ENCODE data around the gene MLF2. TPM values are rescaled to one million over a fixed set of nuclear protein-coding genes. Genes with fewer than 3 reads are reported as not detected.

Gene MLF2
- total and polyA plus RNA-seq, 9 of the 15 experiments (the other 6 are each of a cell fraction or from before 2014, with no cell fraction given) = 11.4 to 190 (median 139) TPM

DNA sequence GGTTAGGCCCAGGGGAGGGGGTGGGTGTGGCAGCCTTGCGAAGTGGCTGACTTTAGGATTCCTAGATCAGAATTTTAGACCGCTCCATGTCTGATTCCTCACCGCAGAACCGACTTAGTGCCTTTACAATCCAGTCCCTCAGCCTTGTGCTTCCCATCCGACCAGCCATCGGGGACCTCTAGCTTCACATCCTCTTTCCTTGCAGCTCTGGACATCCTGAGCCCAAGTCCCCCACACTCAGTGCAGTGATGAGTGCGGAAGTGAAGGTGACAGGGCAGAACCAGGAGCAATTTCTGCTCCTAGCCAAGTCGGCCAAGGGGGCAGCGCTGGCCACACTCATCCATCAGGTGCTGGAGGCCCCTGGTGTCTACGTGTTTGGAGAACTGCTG lies 28.5 kb downstream of the MLF2 start (continued):
- TF ChIP-seq REST (IDR thresholded peaks at IDR 0.05; ENCODE audit: borderline replicate concordance) = no peak
- TF ChIP-seq REST (CRISPR knock-in tag; IDR thresholded peaks at IDR 0.05; ENCODE audit: low read depth) = no peak
- TF ChIP-seq GTF2E2 (tag; IDR thresholded peaks at IDR 0.05) = no peak
- TF ChIP-seq, protein P1, sequence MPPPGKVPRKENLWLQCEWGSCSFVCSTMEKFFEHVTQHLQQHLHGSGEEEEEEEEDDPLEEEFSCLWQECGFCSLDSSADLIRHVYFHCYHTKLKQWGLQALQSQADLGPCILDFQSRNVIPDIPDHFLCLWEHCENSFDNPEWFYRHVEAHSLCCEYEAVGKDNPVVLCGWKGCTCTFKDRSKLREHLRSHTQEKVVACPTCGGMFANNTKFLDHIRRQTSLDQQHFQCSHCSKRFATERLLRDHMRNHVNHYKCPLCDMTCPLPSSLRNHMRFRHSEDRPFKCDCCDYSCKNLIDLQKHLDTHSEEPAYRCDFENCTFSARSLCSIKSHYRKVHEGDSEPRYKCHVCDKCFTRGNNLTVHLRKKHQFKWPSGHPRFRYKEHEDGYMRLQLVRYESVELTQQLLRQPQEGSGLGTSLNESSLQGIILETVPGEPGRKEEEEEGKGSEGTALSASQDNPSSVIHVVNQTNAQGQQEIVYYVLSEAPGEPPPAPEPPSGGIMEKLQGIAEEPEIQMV (tag; conservative IDR thresholded peaks at IDR 0.05; ENCODE audit: low read depth) = no peak
- TF ChIP-seq PHF21A (IDR thresholded peaks at IDR 0.05; ENCODE audit: borderline replicate concordance, low read depth) = no peak
- TF ChIP-seq JUND (IDR thresholded peaks at IDR 0.05; ENCODE audit: borderline replicate concordance, low read depth, low read length) = no peak
- TF ChIP-seq JUND (tag; IDR thresholded peaks at IDR 0.05; ENCODE audit: borderline replicate concordance, low read depth, low read length) = no peak
- no peak for TF ChIP-seq RB1 (IDR thresholded peaks at IDR 0.05; ENCODE audit: low read depth)
- no peak for TF ChIP-seq ZNF324 (CRISPR knock-in tag; IDR thresholded peaks at IDR 0.05)
- no peak for TF ChIP-seq MED1 (CRISPR knock-in tag; IDR thresholded peaks at IDR 0.05; ENCODE audit: borderline replicate concordance)
- no peak for TF ChIP-seq PTTG1 (tag; IDR thresholded peaks at IDR 0.05; ENCODE audit: low read depth)
- TF ChIP-seq POLR2AphosphoS5 (IDR thresholded peaks at IDR 0.05; ENCODE audit: control insufficient read depth, insufficient read depth, low read depth, low read length) = no peak
- TF ChIP-seq, protein P2, sequence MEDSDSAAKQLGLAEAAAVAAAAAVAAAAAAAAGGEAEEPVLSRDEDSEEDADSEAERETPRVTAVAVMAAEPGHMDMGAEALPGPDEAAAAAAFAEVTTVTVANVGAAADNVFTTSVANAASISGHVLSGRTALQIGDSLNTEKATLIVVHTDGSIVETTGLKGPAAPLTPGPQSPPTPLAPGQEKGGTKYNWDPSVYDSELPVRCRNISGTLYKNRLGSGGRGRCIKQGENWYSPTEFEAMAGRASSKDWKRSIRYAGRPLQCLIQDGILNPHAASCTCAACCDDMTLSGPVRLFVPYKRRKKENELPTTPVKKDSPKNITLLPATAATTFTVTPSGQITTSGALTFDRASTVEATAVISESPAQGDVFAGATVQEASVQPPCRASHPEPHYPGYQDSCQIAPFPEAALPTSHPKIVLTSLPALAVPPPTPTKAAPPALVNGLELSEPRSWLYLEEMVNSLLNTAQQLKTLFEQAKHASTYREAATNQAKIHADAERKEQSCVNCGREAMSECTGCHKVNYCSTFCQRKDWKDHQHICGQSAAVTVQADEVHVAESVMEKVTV (CRISPR knock-in tag; IDR thresholded peaks at IDR 0.05) = no peak
- TF ChIP-seq CCAR2 (IDR thresholded peaks at IDR 0.05; ENCODE audit: low read depth, low read length) = no peak
- peak; percentile 43; the same call in 1 of the 2 replicates for TF ChIP-seq NFE2 (IDR thresholded peaks at IDR 0.05; ENCODE audit: low read depth)
- no peak for TF ChIP-seq ELK1 (CRISPR knock-in tag; IDR thresholded peaks at IDR 0.05)
- no peak for TF ChIP-seq HNRNPL (IDR thresholded peaks at IDR 0.05; ENCODE audit: low read depth, low read length)

Data from K562 (cell line).